OCI-LY3 (cell line): ENCODE measurements around the gene PDYN.

Experiments used
- H2AFZ ChIP-seq: fragments of 200-600, 300-600 bp; shearing (Covaris generic); 2 replicates; pipeline ENCODE4 v1.6.0; 2014; ENCODE audit warnings: antibody characterized with exemption, low read depth, low read length
- H3K27ac ChIP-seq: fragments of 200-600, 300-600 bp; sonication (generic); 2 replicates; pipeline ENCODE4 v1.5.1; 2014; ENCODE audit warnings: mild to moderate bottlenecking, low read length, moderate library complexity, mixed read lengths
- H3K27me3 ChIP-seq: fragments of 200-600, 300-600 bp; sonication (generic); 2 replicates; pipeline ENCODE4 v1.6.1; 2014; ENCODE audit warnings: low read depth, low read length, mixed read lengths
- H3K36me3 ChIP-seq: fragments of 200-600, 300-600 bp; sonication (generic); replicated peaks from 2 replicates; pipeline ENCODE3; 2014; ENCODE audit warnings: low read depth, low read length, mixed read lengths
- H3K4me1 ChIP-seq: fragments of 300-600, 200-600 bp; sonication (generic); 2 replicates; pipeline ENCODE4 v1.6.1; 2014; ENCODE audit warnings: low read length, mixed read lengths
- H3K4me2 ChIP-seq: fragments of 200-600, 300-600 bp; sonication (generic); 2 replicates; pipeline ENCODE4 v1.6.1; 2014; ENCODE audit warnings: low read length, mixed read lengths
- H3K4me3 ChIP-seq: fragments of 300-600, 200-600 bp; sonication (generic); 2 replicates; pipeline ENCODE4 v1.5.1; 2014; ENCODE audit warnings: antibody characterized with exemption, mild to moderate bottlenecking, low read length, moderate library complexity
- H3K79me2 ChIP-seq: fragments of 300-600, 200-600 bp; shearing (Covaris generic); 2 replicates; pipeline ENCODE4 v1.6.1; 2014; ENCODE audit warnings: mild to moderate bottlenecking, low read length, mixed read lengths
- H3K9ac ChIP-seq: fragments of 300-600, 200-600 bp; shearing (Covaris generic); 2 replicates; pipeline ENCODE4 v1.6.0; 2014; ENCODE audit warnings: mild to moderate bottlenecking, low read length, moderate library complexity
- H3K9me3 ChIP-seq: fragments of 200-600, 300-600 bp; shearing (Covaris generic); 2 replicates; pipeline ENCODE4 v1.6.1; 2014; ENCODE audit warnings: low read length, mixed read lengths; ENCODE audit not compliant: insufficient read depth
- H4K20me1 ChIP-seq: fragments of 200-600, 300-600 bp; sonication (generic); 2 replicates; pipeline ENCODE4 v1.6.1; 2016; ENCODE audit warnings: low read length, mixed read lengths; ENCODE audit not compliant: insufficient read depth
- EZH2phosphoT487 ChIP-seq: fragments of 200-600 bp; shearing (Covaris generic); IDR thresholded peaks from 2 replicates; pipeline ENCODE4 v1.6.1; 2018; ENCODE audit warnings: antibody characterized with exemption, mixed run types, low read depth
- TF ChIP-seq, protein P1 (sequence below): fragments of 200-600, 300-600 bp; sonication (generic); IDR thresholded peaks from 2 replicates; pipeline ENCODE4 v1.5.1; 2014; ENCODE audit warnings: antibody characterized with exemption, low read length, low read depth

PDYN gene

DNA sequence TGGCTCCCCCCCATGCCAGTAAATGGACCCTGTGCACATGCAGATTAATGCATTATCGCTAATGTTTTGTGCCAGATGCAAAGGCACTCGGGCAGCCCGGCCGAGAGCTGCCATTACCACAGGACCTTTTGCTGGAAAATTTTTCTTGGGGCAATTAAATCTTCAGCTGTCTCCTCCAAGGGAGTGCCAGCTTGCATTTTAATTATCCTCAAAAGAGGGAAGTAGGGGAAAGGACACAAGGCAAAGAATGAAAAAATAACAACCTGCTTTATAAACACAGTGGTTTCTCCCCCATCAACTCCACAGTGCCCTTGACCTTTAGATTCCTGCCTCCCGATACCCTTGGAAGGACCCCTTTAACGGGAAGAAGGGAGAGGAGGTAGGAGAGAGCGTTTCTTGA, 48.2 kb downstream of the PDYN start:
- Histone ChIP-seq H3K9ac (no peak overlapping the region), H3K4me3 (no peak overlapping the region)

DNA sequence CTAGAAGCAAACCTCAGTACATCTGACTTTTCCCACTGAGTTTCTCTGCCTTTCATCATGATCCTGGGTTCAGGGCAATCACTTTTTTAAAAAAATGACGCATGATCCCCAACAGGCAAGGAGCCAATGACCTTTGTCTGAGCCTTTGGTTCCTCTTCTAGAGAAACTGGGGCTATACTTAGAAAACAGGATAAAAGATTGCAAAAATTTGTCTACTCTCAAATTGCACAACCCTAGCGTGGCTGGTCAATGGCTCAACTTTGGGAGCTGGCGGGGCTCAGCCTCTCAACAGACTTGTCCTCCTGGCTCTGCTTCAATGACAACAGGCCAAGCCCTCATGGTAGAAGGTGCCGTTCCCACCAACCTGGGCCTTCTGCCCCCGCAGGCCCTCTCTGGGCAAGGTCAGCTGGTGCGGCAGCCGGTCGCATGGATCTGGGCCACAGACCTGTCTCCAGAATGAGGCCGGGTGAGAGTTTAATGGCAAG, 48.7 kb downstream of the PDYN start:
- H3K27ac ChIP-seq, result no peak overlapping the region
- no peak overlapping the region for H3K4me2 ChIP-seq
- H3K27me3 ChIP-seq, result peaks cover 22% of the 10 kb centered on the region; the same call in 1 of the 2 replicates
- no peak overlapping the region for H3K4me3 ChIP-seq
- H3K4me1 ChIP-seq, result no peaks in the 10 kb centered on the region
- no peaks in the 10 kb centered on the region for H3K9me3 ChIP-seq
- H3K36me3 ChIP-seq, result no peaks in the 10 kb centered on the region
- TF ChIP-seq, protein P1, sequence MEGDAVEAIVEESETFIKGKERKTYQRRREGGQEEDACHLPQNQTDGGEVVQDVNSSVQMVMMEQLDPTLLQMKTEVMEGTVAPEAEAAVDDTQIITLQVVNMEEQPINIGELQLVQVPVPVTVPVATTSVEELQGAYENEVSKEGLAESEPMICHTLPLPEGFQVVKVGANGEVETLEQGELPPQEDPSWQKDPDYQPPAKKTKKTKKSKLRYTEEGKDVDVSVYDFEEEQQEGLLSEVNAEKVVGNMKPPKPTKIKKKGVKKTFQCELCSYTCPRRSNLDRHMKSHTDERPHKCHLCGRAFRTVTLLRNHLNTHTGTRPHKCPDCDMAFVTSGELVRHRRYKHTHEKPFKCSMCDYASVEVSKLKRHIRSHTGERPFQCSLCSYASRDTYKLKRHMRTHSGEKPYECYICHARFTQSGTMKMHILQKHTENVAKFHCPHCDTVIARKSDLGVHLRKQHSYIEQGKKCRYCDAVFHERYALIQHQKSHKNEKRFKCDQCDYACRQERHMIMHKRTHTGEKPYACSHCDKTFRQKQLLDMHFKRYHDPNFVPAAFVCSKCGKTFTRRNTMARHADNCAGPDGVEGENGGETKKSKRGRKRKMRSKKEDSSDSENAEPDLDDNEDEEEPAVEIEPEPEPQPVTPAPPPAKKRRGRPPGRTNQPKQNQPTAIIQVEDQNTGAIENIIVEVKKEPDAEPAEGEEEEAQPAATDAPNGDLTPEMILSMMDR, result no peak
- TF ChIP-seq EZH2phosphoT487, result no peak
- no peaks in the 10 kb centered on the region for H4K20me1 ChIP-seq
- no peaks in the 10 kb centered on the region for H3K79me2 ChIP-seq
- H2AFZ ChIP-seq, result no peak overlapping the region
- no peak overlapping the region for H3K9ac ChIP-seq

More for the DNA sequence above, 48.2 kb downstream of the PDYN start:
- Histone ChIP-seq H4K20me1 (no peaks in the 10 kb centered on the region), H3K4me1 (no peaks in the 10 kb centered on the region), H3K79me2 (no peaks in the 10 kb centered on the region), H3K27ac (no peak overlapping the region), H3K36me3 (no peaks in the 10 kb centered on the region), H3K27me3 (peaks cover 22% of the 10 kb centered on the region; the same call in 1 of the 2 replicates), H2AFZ (no peak overlapping the region), H3K9me3 (no peaks in the 10 kb centered on the region), H3K4me2 (no peak overlapping the region)
- TF ChIP-seq, protein P1, result no peak
- TF ChIP-seq EZH2phosphoT487, result no peak

DNA sequence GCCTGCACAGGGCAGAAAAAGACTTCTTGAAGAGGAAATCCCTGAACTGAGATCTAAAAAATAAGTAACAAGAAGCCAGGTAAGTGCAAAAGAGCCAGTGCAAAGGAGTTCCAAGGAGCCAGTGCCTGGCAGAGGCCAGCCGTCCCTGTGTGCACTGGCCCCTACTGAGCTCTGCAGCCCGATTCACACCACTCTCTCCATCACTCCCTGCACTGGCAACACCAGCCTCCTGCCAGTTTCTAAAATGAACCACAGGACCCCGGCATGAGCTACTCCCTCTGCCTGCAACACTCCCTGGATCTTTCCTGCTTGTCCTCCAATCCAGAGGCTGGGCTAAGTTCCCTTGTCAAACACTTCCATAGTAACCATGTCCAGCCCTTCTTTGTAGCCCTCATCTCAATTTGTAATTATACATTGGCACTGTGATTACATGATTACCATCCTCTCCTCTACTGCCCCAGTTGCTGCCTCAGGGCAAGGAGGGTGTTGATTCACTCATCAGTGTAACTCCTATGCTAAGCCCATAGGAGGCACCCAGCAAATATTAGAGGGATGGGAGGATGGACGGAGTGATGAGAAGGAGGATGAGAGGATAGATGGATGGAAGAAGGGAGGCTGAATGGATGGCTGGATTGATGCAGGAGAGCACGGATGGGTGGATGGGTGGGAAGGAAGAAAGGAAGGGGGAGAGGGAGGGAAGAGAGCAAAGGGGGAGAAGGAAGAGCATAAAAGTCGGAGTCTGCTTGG, 49.3 kb downstream of the PDYN start:
- Histone ChIP-seq H3K9me3 (no peaks in the 10 kb centered on the region), H3K79me2 (no peaks in the 10 kb centered on the region), H2AFZ (no peak overlapping the region), H3K4me2 (no peak overlapping the region), H3K4me1 (no peaks in the 10 kb centered on the region), H4K20me1 (no peaks in the 10 kb centered on the region), H3K4me3 (no peak overlapping the region), H3K36me3 (no peaks in the 10 kb centered on the region), H3K9ac (no peak overlapping the region), H3K27ac (no peak overlapping the region), H3K27me3 (peaks cover 22% of the 10 kb centered on the region; the same call in 1 of the 2 replicates)
- TF ChIP-seq, protein P1, result no peak
- TF ChIP-seq EZH2phosphoT487, result no peak

DNA sequence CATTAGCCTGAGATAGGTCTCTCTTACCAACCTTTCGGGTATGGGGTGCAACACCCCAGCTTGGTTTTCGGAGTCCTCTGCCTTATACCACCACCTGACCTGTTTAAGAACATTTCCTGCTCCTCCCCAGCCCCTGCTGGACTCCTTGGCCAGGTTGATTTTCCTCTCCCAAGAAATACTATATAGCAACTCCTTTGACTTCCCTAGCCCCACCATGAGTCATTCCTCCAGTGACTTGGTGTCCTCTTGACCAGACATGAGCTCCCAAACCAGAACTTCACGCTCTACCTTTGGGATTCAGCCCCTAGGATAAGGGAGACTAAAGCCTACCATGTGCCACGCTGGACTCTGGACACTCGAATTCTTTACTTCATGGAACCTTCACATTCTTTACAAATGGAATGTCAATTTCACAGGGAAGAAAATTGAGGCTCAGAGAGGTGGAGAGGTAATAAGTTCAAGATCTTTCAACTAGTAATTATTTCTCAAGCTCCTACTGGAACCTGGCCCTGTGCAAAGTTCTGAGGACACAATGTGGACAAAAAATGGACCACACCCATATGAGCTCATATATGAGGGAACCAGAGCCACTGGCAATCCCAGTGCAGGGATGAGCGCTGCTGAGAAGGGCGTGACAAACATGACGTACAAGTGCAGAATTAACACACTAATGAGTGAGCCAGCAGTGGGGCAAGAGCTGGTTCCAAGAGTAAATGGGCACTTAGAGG, 50.4 kb downstream of the PDYN start:
- no peaks in the 10 kb centered on the region for H3K79me2 ChIP-seq
- H3K4me3 ChIP-seq, result no peak overlapping the region
- H3K9me3 ChIP-seq, result no peaks in the 10 kb centered on the region
- peaks cover 6% of the 10 kb centered on the region for H3K36me3 ChIP-seq
- no peaks in the 10 kb centered on the region for H4K20me1 ChIP-seq
- H3K27ac ChIP-seq, result no peak overlapping the region
- no peak overlapping the region for H3K4me2 ChIP-seq
- H3K9ac ChIP-seq, result no peak overlapping the region
- no peak for TF ChIP-seq EZH2phosphoT487
- TF ChIP-seq, protein P1, result no peak
- no peak overlapping the region for H2AFZ ChIP-seq
- peaks cover 22% of the 10 kb centered on the region; the same call in 1 of the 2 replicates for H3K27me3 ChIP-seq
- no peaks in the 10 kb centered on the region for H3K4me1 ChIP-seq
